ENCODE results near the gene APBA1.

DNA sequence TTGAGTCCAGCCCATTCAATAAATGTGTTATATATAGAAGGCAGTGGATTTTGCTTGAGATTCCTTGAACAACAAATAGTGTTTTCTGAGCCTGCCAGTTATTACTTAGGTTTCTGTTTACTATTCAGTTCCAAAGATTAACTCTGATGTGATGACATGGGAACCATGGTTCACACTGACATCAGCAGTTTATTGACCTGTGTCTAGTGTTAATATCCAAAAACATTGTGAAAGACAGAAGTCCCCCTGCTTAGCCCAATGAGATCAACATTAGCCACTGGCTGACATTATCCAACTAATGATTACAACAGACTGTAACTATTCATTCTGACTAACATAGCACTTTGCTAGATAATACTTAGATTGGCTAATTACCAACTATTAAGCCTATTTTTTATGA is 14.9 kb downstream of the APBA1 start:
- no peak for TF ChIP-seq CTCF (IDR thresholded peaks at IDR 0.05)
- no peak for TF ChIP-seq EZH2 (IDR thresholded peaks at IDR 0.05; ENCODE audit: borderline replicate concordance, insufficient read depth, low read depth, low read length, poor library complexity, severe bottlenecking)

All from B cell (primary cell).